Sigmoid colon (tissue), 7 donors: Measurements from ENCODE around the gene ANO2. TPM values are rescaled to one million over a fixed set of nuclear protein-coding genes. Genes with fewer than 3 reads are reported as not detected.

Experiments
- DNase-seq: peaks from one replicate; pipeline ENCODE4 v3.0.0-alpha.2; 2019
- H3K27ac ChIP-seq, 4 donors: fragments of 200-600 bp; sonication (generic); one replicate each; pipeline ENCODE4 v1.5.1; 2016 to 2019; ENCODE audit warnings: mild to moderate bottlenecking in 1 of 4
- H3K27me3 ChIP-seq, 3 donors: fragments of 200-600 bp; sonication (generic); one replicate each; pipeline ENCODE4 v1.5.1; 2019; ENCODE audit warnings: mild to moderate bottlenecking in 1 of 3
- H3K36me3 ChIP-seq, 4 donors: fragments of 200-600 bp; sonication (generic); one replicate each; pipeline ENCODE4 v1.5.1; 2016 to 2019
- H3K4me1 ChIP-seq, 4 donors: fragments of 200-600 bp; sonication (generic); one replicate each; pipeline ENCODE4 v1.5.1; 2017 to 2019
- H3K4me3 ChIP-seq, 4 donors: fragments of 200-600 bp; sonication (generic); one replicate each; pipeline ENCODE4 v1.5.1; 2017 to 2019; ENCODE audit warnings: mild to moderate bottlenecking in 2 of 4, moderate library complexity in 1 of 4
- H3K9me3 ChIP-seq, 4 donors: fragments of 200-600 bp in 3 of 4; sonication (generic) in 3 of 4; one replicate each; pipeline versions ENCODE4 v1.5.1 to v1.6.1; 2013 to 2019
- CTCF ChIP-seq, 4 experiments: fragments of 450-650 bp in 3 of 4; fragments of 200-600 bp in 1 of 4; IDR thresholded peaks; one replicate each; pipeline ENCODE4 v1.5.1; 2016 to 2019; ENCODE audit warnings: antibody characterized with exemption in 4 of 4, mild to moderate bottlenecking in 3 of 4, moderate library complexity in 2 of 4
- EP300 ChIP-seq, 4 donors: sonication (generic); formaldehyde crosslinking; IDR thresholded peaks; one replicate each; pipeline ENCODE4 v1.6.1; 2017; ENCODE audit warnings: antibody characterized with exemption in 4 of 4
- POLR2A ChIP-seq, 2 donors: fragments of 450-650 bp; IDR thresholded peaks; one replicate each; pipeline ENCODE4 v1.6.1; 2016; ENCODE audit warnings: antibody characterized with exemption in 2 of 2, mild to moderate bottlenecking in 2 of 2, moderate library complexity in 2 of 2
- POLR2AphosphoS5 ChIP-seq, 4 donors: sonication (generic); formaldehyde crosslinking; IDR thresholded peaks; one replicate each; pipeline ENCODE4 v1.6.1; 2017; ENCODE audit warnings: antibody characterized with exemption in 4 of 4
- WGBS, 2 donors: extraction: QIAGEN DNeasy Blood & Tissue Kit; methylation state at CpG; one replicate each; pipeline ENCODE4 v1.1.7; 2013; 5-methylcytosine and 5-hydroxymethylcytosine counted together
- intact Hi-C: fragments of 100-400 bp; cut with DNase I; formaldehyde crosslinking; loops from one replicate; pipeline ENCODE4 v1.15.1; 2023
- polyA plus RNA-seq, 3 donors: library from polyadenylated mRNA; stranded (reverse); fragments of 200-250 nt; gene quantifications; one replicate each; pipeline ENCODE4 v1.2.3, GENCODE V29; 2013
- total RNA-seq, 4 donors: library from RNA; depleted of rRNA; stranded (reverse); fragments of >200 nt; gene quantifications; one replicate each; pipeline ENCODE4 v1.1.0, GENCODE V29; 2016
- donor health status: healthy with polysubstance abuse.
- donor health status: Bipolar disorder and iron deficiency.
- donor health status: healthy.

Gene ANO2
- total and polyA plus RNA-seq, 7 donors = 0.46 to 4.3 (median 1.8) TPM; not detected in 1

GRCh38 chr12:5611162-5611561 is 333.9 kb downstream of the ANO2 start:
- H3K4me3 ChIP-seq = no peak overlapping the region
- no peaks in the 10 kb centered on the region for H3K36me3 ChIP-seq
- H3K27ac ChIP-seq = no peak overlapping the region
- H3K27me3 ChIP-seq = no peaks in the 10 kb centered on the region
- H3K9me3 ChIP-seq = no peaks in the 10 kb centered on the region
- WGBS, 2 donors = 89% methylated on average over 5 of the region's 5 CpGs
- DNase-seq = no peak
- TF ChIP-seq EP300 (IDR thresholded peaks at IDR 0.05) (no peak), POLR2A (IDR thresholded peaks at IDR 0.05) (no peak), POLR2AphosphoS5 (IDR thresholded peaks at IDR 0.05) (no peak), CTCF (IDR thresholded peaks at IDR 0.05) (no peak)
- no peaks in the 10 kb centered on the region for H3K4me1 ChIP-seq
- intact Hi-C loops = no loop called here

- H3K27me3 ChIP-seq = no peaks in the 10 kb centered on the region
- H3K9me3 ChIP-seq = no peaks in the 10 kb centered on the region
- DNase-seq = no peak
- 93 to 95% methylated on average over 4 of the region's 4 CpGs for WGBS, 2 donors
- H3K4me3 ChIP-seq = no peak overlapping the region
- no peaks in the 10 kb centered on the region for H3K36me3 ChIP-seq
- no peak for TF ChIP-seq POLR2A (IDR thresholded peaks at IDR 0.05)
- TF ChIP-seq CTCF (IDR thresholded peaks at IDR 0.05) = no peak
- no peak for TF ChIP-seq EP300 (IDR thresholded peaks at IDR 0.05)
- no peak for TF ChIP-seq POLR2AphosphoS5 (IDR thresholded peaks at IDR 0.05)
- no peaks in the 10 kb centered on the region for H3K4me1 ChIP-seq
- H3K27ac ChIP-seq = no peak overlapping the region
- intact Hi-C loops = no loop called here
Observed at GRCh38 chr12:5599378-5599777, 345.7 kb downstream of the ANO2 start.

- TF ChIP-seq POLR2AphosphoS5 (IDR thresholded peaks at IDR 0.05) (no peak), EP300 (IDR thresholded peaks at IDR 0.05) (no peak), POLR2A (IDR thresholded peaks at IDR 0.05) (no peak), CTCF (IDR thresholded peaks at IDR 0.05) (no peak)
- intact Hi-C loops = no loop called here
- no peak overlapping the region for H3K27ac ChIP-seq
Observed at GRCh38 chr12:5593998-5594397, 351.1 kb downstream of the ANO2 start.

DNA sequence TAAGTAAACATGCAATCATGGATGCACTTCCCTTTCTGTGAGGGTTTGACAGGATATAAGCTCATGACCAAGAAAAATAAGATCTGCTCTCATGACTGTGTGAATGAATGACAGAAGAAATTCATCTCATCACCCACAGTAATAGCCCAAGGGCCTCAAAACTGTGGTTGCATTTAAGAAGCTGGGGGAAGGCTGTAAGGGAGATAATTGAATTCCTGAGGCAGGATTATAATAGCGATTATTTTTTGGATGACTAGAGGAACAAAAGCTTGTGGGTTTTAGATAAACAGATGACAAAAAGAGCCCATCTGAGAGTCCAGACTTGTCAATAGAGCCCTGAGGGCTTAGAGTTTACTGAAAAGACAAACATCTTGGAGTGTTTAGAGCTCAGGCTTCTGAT is 352.0 kb downstream of the ANO2 start:
- Histone ChIP-seq H3K9me3 (no peaks in the 10 kb centered on the region), H3K4me3 (no peak overlapping the region), H3K27me3 (no peaks in the 10 kb centered on the region), H3K4me1 (no peaks in the 10 kb centered on the region), H3K27ac (no peak overlapping the region), H3K36me3 (no peaks in the 10 kb centered on the region)
- intact Hi-C loops = no loop called here
- TF ChIP-seq EP300 (IDR thresholded peaks at IDR 0.05) = no peak
- TF ChIP-seq CTCF (IDR thresholded peaks at IDR 0.05) = no peak
- TF ChIP-seq POLR2AphosphoS5 (IDR thresholded peaks at IDR 0.05) = no peak
- TF ChIP-seq POLR2A (IDR thresholded peaks at IDR 0.05) = no peak
- 81 to 85% methylated on average over 1 of the region's 1 CpG for WGBS, 2 donors
- DNase-seq = no peak

More at GRCh38 chr12:5593998-5594397, 351.1 kb downstream of the ANO2 start:
- Histone ChIP-seq H3K4me1 (no peaks in the 10 kb centered on the region), H3K4me3 (no peak overlapping the region), H3K9me3 (no peaks in the 10 kb centered on the region), H3K27me3 (no peaks in the 10 kb centered on the region), H3K36me3 (no peaks in the 10 kb centered on the region)
- no peak for DNase-seq

GRCh38 chr12:5592310-5592709 is 352.7 kb downstream of the ANO2 start:
- DNase-seq = no peak
- no peaks in the 10 kb centered on the region for H3K9me3 ChIP-seq
- H3K4me3 ChIP-seq = no peak overlapping the region
- no peak for TF ChIP-seq POLR2AphosphoS5 (IDR thresholded peaks at IDR 0.05)
- TF ChIP-seq CTCF (IDR thresholded peaks at IDR 0.05) = no peak
- no peak for TF ChIP-seq POLR2A (IDR thresholded peaks at IDR 0.05)
- no peak for TF ChIP-seq EP300 (IDR thresholded peaks at IDR 0.05)
- no peaks in the 10 kb centered on the region for H3K27me3 ChIP-seq
- H3K36me3 ChIP-seq = no peaks in the 10 kb centered on the region
- 87 to 92% methylated on average over 8 of the region's 8 CpGs for WGBS, 2 donors
- intact Hi-C loops = no loop called here
- H3K4me1 ChIP-seq = no peaks in the 10 kb centered on the region
- H3K27ac ChIP-seq = no peak overlapping the region
